Erythroblast (primary cell): ENCODE measurements around the gene MAD1L1.
A peak's percentile ranks its signal among the peaks of the same experiment; 100 is the strongest.

Source experiments
- DNase-seq, 2 experiments: peaks; one replicate each; lab custom pipeline; 2025; lab: John Stamatoyannopoulos, UW
- GATA1 ChIP-seq: IDR thresholded peaks from 2 replicates; pipeline ENCODE4 v1.6.1; 2011; ENCODE audit warnings: low read depth, mild to moderate bottlenecking, control low read depth, low read length, moderate library complexity
- POLR2A ChIP-seq: IDR thresholded peaks from 2 replicates; pipeline ENCODE4 v1.6.1; 2011; ENCODE audit warnings: mild to moderate bottlenecking, low read length

MAD1L1 gene

GRCh38 chr7:2106924-2107323, 125.8 kb downstream of the MAD1L1 start:
- no peak for DNase-seq
- TF ChIP-seq GATA1 (no peak), POLR2A (no peak)

- no peak for TF ChIP-seq GATA1
- TF ChIP-seq POLR2A = no peak
- no peak for DNase-seq
Observed at GRCh38 chr7:2106440-2106839, 126.3 kb downstream of the MAD1L1 start.

GRCh38 chr7:2105917-2106316, 126.8 kb downstream of the MAD1L1 start:
- DNase-seq = peak; percentile 92 to 93
- TF ChIP-seq GATA1 = no peak
- TF ChIP-seq POLR2A = no peak

GRCh38 chr7:2105280-2105679, 127.5 kb downstream of the MAD1L1 start:
- DNase-seq = no peak
- TF ChIP-seq GATA1 = no peak

GRCh38 chr7:2104716-2105115, 128.0 kb downstream of the MAD1L1 start:
- no peak for DNase-seq
- TF ChIP-seq POLR2A (no peak), GATA1 (no peak)

- DNase-seq = peak; percentile 91 to 94
- TF ChIP-seq POLR2A (no peak), GATA1 (no peak)
Observed at GRCh38 chr7:2104107-2104710, 128.5 kb downstream of the MAD1L1 start.

GRCh38 chr7:2103071-2103898, 129.5 kb downstream of the MAD1L1 start:
- no peak for TF ChIP-seq POLR2A
- no peak for TF ChIP-seq GATA1
- DNase-seq = no peak

GRCh38 chr7:2102375-2102723, 130.4 kb downstream of the MAD1L1 start:
- TF ChIP-seq POLR2A (no peak), GATA1 (no peak)
- no peak for DNase-seq

- no peak for DNase-seq
- TF ChIP-seq POLR2A (no peak), GATA1 (no peak)
Observed at GRCh38 chr7:2101630-2102374, 130.9 kb downstream of the MAD1L1 start.

GRCh38 chr7:2100278-2101208, 132.2 kb downstream of the MAD1L1 start:
- TF ChIP-seq POLR2A = no peak
- TF ChIP-seq GATA1 = no peak
- peak in 1 of 2 experiments; percentile 16 for DNase-seq

GRCh38 chr7:2099048-2099957, 133.4 kb downstream of the MAD1L1 start:
- TF ChIP-seq POLR2A (no peak), GATA1 (no peak)
- no peak for DNase-seq

GRCh38 chr7:2098496-2098895, 134.2 kb downstream of the MAD1L1 start:
- DNase-seq = no peak

GRCh38 chr7:2098056-2098455, 134.7 kb downstream of the MAD1L1 start:
- DNase-seq = no peak
- no peak for TF ChIP-seq POLR2A
- no peak for TF ChIP-seq GATA1

More at GRCh38 chr7:2098496-2098895, 134.2 kb downstream of the MAD1L1 start:
- TF ChIP-seq GATA1 = no peak
- no peak for TF ChIP-seq POLR2A
